ENCODE data around the gene MEGF10. TPM values are rescaled to one million over a fixed set of nuclear protein-coding genes. Genes with fewer than 3 reads are reported as not detected.
A peak's percentile ranks its signal among the peaks of the same experiment; 100 is the strongest.

The MEGF10 gene
- polyA plus RNA-seq, 10 donors, result 26.3 to 43.1 (median 37.8) TPM

DNA sequence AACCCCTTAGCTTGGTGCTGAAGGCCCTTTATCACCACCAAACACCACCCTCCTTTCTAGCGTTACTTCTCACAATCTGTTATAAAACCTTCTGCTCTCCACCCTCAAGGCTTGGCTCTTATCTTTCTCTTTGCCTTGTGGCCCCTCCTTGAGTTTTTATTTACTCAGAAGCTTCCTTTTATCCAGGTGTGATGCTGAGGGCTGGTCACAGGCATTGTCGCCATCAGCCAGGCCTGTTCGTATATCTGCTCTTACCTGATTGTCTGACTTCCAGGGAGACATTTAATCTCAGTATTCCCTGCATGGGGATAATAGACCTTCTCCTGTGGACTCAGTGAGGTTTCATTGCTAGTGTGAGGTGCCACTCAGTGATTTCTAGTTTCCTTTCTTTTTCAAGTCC is 34.2 kb downstream of the MEGF10 start:
- DNase-seq, result no peak

DNA sequence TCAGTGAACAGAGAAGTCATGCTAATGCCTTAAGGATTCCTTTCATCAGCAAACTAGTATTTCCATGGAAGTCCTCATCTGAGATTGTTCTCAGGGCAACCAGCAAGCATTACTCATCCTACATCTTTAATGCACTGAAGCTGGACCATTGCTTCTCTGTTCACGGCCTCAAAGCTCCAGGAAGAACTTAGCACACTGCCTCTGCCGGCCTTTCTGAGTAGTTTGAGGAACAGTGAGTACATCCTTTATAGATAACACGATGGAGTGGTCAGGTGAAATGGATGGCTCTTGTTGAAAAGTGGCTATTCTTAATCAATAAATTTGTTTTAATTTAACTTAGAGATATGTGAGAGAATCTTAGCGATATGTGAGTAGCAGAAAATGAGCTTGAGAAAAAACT is 35.8 kb downstream of the MEGF10 start:
- DNase-seq, result no peak

DNA sequence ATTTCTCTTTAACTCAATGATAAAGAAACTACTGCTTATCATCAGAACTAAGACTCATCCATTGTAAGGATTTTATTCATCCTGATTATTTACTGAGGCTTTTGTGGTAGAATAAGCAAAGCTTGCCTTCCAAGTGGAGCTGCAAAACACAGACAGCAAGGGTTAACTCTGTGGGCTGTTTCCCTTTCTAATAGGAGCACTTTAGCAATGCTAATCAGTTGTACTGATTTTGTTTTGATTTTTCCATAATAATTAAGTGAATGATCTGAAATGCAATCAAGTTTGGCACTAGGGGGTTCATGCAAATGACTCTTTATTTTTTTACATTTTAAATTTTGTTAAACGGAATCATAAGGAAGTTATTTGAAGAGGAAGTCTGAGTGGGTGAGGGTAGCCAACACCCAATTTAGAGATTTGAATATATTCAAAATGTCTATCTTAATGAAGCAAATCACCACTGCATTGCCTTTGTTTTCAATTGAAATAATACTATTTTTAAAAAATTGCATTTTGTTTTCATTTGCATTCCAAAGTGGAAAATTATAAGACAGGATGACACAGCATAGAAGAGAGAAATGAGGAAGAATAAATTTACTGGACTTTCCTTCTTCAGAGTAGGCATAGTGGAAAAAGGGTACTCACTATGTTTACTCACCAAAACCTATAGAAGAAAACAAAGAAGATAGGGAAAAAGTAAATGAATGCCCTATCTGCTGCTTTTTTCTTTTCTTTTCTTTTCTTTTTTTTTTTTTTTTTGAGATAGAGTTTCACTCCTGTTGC is 36.6 kb downstream of the MEGF10 start:
- DNase-seq, result no peak

GRCh38 chr5:127330116-127330515 is 39.5 kb downstream of the MEGF10 start:
- no peak for DNase-seq

GRCh38 chr5:127331890-127332649 is 41.5 kb downstream of the MEGF10 start:
- no peak for DNase-seq

DNA sequence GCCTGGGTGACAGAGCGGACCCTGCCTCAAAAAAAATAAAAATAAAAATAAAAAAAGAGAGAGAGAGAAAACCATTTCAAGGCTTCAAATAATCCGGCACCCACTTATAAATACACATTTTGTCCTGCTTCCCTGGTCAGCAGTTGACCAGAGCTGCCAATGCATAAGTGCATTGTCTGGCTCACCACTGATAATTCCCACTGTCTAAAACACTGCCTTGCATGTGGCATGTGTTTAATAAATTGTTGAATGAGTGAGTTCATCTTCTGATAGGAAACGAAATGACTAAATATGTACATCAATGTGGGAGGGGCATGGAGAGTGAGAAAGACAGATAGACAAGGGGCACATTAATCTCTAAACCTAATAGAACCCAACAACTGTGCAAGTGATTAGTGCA is 42.9 kb downstream of the MEGF10 start:
- no peak for DNase-seq

- no peak for DNase-seq
Measured at GRCh38 chr5:127335381-127335780, 44.8 kb downstream of the MEGF10 start.

DNA sequence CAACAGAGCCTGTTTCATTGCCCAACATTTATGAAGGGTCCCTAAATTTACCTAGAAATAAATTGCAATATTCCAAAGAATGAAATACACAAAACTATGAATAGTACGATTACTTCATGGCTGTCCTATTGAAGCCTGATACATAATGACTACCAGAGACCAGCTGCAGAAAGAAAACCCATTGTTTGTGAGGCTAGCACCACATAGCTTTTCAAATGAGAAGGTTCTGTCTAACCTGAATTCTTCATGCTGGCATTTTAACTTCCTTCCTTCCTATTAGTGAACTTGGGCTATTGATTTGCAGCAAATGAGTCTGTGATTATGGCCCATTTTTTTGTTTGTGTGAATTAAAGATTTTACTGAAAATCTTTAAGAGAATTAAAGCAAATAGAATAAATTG is 47.3 kb downstream of the MEGF10 start:
- DNase-seq, result no peak

- DNase-seq, result no peak
Measured at GRCh38 chr5:127338501-127338900, 47.9 kb downstream of the MEGF10 start.

DNA sequence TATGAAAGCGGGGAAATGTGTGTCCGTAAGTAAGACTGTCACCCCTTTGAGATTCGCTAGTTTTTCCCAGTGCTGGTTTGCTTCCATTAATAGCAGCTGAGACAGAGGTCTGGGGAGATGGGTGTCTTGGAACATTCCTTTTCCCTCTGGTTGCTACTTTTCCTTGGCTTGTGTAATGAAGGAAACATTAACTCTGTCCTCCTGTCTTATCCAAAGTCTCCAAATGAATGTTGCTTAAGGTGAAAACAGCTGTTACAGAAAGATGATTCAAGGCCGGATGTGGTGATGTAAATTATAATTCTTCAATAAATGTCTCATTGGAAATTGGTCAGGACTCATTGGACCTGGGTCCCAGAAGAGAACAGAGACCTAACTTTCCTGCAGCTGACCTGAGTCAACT is 50.0 kb downstream of the MEGF10 start:
- no peak for DNase-seq

DNA sequence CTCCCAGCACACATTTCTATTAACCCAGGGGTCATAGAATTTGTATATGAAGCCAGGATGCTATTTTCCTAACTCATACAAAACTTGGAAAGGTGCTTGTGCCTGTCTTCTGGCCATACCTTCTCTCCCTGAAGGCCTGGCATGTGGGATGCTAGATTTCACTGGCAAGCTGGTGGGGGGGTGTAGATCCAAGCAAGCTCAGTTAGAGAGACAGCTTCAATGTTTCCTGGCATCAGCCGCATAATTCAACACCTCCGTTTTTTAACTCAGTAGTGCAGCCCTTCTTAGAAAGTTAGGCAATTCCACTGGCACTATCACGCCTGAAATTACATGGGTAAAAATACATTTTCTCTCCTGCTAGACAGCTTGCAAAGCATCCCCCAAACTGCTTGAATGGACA is 51.8 kb downstream of the MEGF10 start:
- DNase-seq, result no peak

DNA sequence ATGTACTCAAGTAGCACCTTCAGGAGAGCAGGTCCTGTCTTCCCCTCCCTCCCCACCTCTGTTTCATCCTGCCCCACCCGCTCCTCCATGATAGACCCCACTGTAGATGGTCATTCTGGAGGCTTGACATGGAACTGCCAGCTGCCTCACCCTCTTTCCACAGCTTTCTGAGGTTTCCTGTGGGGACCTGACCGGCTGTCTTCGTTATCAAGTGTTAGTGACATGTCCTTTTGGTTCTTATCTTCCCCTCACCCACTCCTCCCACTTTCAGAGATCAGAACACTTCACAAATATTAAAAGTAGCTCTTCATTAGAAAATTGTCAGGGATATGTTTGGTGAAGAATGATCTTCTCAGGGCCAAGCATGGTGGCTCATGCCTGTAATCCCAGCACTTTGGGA is 52.7 kb downstream of the MEGF10 start:
- DNase-seq, result no peak

DNA sequence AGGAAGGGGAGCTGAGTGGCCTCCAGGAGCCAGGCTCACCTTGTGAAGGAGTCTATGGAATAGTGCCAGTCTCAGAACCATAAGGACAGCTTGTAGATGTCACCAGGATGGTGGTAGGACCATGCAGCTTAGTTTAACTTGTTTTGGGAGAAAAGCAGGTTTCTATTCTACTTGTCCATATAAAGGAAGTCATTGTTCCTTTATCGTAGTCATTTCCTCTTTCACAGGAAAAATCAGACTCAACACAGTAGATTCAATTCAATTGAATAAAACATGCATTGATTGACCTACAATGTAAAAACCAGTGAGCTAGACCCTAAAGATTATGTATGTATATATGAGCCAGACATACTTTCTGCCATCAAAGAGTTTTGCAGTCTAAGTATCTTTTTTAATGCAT is 53.3 kb downstream of the MEGF10 start:
- DNase-seq, result no peak

GRCh38 chr5:127344931-127345330 is 54.3 kb downstream of the MEGF10 start:
- peak in 1 of 3 donors; percentile 30 for DNase-seq

DNA sequence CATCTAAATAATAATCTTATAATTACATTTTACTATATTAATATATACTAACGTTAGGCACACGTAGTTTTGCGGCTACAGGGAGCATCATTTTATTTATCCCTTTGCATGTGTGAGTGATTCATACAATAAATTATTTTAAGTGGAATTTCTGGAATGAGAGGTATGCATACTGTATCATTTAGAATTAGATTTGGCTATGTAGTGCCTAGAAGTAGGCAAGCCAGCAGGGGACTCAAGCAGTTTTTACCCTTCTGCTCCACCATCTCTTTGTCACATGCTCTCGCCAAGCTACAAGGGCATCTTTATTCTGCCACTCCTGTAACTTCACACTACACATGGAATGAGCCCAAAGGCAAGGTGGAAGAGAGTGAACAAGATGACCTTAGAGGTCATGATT is 60.8 kb downstream of the MEGF10 start:
- DNase-seq, result no peak

- no peak for DNase-seq
Measured at GRCh38 chr5:127352068-127352467, 61.5 kb downstream of the MEGF10 start.

- DNase-seq, result peak in 2 of 3 donors; percentile 49 to 70
Measured at GRCh38 chr5:127353327-127353726, 62.7 kb downstream of the MEGF10 start.

- DNase-seq, result peak in 1 of 3 donors; percentile 28
Measured at GRCh38 chr5:127353796-127354195, 63.2 kb downstream of the MEGF10 start.

- DNase-seq, result no peak
Measured at GRCh38 chr5:127355337-127355736, 64.7 kb downstream of the MEGF10 start.

GRCh38 chr5:127358284-127358683 is 67.7 kb downstream of the MEGF10 start:
- DNase-seq, result peak in 2 of 3 donors; percentile 33 to 52

- DNase-seq, result peak in 1 of 3 donors; percentile 30
Measured at GRCh38 chr5:127358740-127359139, 68.1 kb downstream of the MEGF10 start.

DNA sequence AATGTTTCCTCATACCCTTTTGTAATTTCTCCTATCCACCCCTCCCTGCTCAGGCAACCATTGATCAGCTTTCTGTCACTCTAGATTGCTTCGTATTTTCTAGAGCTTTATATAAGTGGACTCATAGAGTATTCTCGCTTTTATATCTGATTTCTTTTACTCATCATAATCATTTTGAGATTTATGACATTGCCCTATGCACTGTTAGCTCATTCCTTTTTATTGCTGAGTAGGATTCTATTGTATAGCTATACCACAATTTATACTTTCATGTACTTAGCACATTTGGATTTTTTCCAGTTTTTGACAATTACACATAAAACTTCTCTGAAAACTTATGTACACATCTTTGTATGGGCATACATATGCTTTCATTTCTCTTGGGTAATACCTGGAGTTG is 68.9 kb downstream of the MEGF10 start:
- DNase-seq, result no peak

DNA sequence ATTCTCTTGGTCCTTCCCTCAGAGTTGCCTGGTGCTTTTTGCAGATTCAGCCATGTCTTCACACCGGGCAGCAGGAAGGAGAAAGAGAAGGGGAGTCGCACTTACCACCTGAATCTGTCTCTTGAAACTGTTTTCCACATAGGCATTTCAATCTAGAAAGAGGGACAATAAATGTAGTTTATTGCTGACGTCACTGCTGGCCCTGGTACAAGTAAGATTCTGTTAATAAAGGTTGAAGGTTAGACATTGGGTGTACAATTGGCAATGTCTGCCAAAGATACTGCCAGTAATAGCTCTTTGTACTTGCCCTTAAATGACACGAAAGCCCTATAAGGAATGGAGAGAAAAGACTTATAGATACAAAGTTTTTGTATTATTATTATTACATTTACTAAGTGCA is 72.8 kb downstream of the MEGF10 start:
- no peak for DNase-seq
